ENCODE measurements around the gene FLT3.
"Not testable (repeated sequence)": the region's sequence is repeated elsewhere in the genome, so short reads cannot be mapped to it uniquely, and the experiment has no call there.

Gene FLT3

GRCh38 chr13:28044608-28045007 is 55.8 kb downstream of the FLT3 start:
- DNase-seq (ENCODE audit: low read depth): no peak

DNA sequence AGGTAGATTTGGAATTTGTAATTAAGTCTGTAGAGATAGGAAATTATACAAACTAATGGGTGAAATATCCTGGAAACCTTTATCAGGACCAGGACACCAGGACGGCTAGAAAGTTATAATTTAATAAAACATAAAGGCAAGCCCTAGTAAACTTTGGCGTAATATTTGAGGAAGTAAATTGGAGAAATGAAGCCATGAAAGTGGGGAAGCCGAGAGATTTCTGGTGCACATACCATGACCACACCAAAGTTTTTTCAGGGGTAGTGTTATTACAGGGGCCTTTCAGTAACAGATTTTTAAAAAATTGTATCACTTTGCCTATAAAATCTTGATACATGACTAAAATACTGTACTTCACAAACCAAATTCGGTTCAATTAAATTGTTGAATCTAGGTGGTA is 57.2 kb downstream of the FLT3 start:
- DNase-seq (ENCODE audit: low read depth): no peak

DNA sequence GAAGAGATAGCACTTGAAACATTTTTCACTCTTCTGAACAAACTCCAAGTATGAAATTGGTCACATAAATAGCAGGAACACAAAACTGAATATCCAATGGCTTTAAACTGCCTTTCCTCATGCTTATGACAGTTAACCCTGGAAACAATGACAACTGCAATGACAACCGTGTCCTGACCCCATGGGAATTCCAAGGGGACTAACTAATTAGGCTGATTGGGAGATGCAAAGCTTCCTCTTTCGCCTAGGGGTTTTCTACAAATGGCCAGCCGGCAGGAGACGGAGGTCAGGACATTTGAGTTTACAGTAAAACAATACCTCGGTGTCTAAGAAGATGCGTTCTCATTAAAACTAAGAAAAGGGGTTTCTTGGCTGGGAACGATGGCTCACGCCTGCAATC is 58.9 kb downstream of the FLT3 start:
- DNase-seq (ENCODE audit: low read depth): no peak

DNA sequence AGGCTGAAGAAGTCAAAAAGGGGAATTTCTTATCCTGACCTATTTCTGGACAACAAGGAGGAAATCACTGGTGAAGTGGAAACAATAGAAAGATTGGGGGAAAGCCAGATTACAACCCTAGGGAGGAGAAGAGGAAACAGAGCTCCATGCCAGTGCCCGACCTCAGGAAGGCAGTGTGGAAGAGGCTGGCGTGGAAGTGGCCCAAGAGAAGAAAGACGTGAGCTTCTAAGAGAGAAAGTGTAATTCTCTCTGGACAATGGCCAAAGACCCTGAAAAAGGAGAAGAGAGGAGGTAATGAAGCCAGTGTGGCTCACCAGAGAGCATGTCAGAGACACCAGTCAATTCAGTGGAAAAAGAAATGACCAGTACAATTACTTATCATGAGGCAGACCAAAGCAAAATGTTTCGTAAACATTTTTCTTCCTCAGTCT is 59.3 kb downstream of the FLT3 start:
- no peak for DNase-seq (ENCODE audit: low read depth)

DNA sequence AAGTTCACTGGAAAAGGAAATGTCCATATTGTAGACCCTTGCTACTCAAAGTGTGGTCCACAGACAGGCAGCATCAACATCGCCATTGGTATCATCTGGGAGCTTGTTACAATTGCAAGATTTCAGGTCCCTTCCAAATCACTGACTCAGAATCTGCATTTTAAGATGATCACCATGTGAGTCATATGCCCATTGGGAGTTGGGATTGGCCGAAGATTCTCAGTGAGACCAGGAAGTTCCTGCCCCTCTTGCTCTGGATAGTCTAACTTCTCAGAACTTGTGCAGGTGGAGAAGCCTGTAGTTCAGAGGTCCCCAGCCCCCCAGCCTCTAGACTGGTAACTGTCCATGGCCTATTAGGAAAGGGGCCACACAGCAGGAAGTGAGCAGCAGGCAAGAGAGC is 63.0 kb downstream of the FLT3 start:
- DNase-seq (ENCODE audit: low read depth): no peak

GRCh38 chr13:28035146-28035782 is 65.1 kb downstream of the FLT3 start:
- DNase-seq (ENCODE audit: low read depth): no peak

GRCh38 chr13:28033894-28034655 is 66.3 kb downstream of the FLT3 start:
- DNase-seq (ENCODE audit: low read depth): no peak

- not testable (repeated sequence) for DNase-seq (ENCODE audit: low read depth)
Measured at GRCh38 chr13:28032438-28032837, 67.9 kb downstream of the FLT3 start.

- no peak for DNase-seq (ENCODE audit: low read depth)
Measured at GRCh38 chr13:28031896-28032288, 68.5 kb downstream of the FLT3 start.

DNA sequence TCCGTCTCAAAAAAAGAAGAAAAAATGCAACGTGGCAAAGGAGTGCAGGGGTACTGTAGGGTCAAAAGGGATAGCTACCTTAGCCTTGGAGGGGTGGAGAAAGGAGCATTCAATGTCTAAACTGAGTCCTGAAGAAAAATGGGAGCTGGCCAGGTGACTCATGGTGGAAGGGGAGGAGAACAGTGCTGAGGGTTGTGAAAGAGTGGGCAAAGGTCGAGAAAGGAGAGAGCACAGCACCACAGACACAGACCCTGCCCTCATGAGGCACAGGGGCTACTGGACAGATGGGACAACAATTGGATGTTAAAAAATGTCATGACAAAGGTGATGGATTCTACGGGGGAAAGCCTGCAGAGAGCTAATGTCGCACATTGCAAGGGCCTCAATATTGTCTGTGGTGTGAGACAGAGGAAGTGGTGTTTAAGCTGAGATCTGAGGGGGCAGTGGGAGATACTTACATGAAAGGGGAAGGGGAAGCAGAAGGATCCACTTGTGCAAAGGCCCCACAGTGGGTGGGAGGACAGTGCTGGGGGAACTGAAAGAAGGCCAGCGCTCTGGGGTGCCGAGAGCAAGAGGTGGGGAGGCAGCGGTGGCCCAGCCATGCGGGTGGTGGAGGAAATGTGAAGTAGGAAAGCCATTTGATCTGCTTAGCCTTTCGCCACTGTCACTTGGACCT is 69.0 kb downstream of the FLT3 start:
- DNase-seq (ENCODE audit: low read depth): no peak

- no peak for DNase-seq (ENCODE audit: low read depth)
Measured at GRCh38 chr13:28027607-28028364, 72.6 kb downstream of the FLT3 start.

- DNase-seq (ENCODE audit: low read depth): no peak
Measured at GRCh38 chr13:28027071-28027470, 73.3 kb downstream of the FLT3 start.

DNA sequence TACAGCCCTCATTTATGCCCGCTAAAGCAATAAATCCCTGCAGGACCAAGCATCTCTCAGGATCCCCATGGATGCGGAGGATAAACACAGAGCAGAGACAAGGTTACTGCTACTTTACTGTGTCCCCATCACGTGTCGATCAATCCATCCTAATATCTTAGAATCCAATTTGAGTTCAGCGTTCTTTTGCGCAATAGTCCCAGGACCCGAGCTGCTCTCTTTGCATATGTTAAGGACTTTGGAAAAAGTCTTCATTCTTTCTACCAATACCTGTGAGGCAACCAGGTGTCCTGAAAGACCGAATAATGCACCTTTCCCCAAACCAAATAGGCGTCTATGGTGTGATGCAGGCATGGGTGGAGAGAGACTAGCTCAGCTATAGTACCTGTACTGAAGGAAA is 73.9 kb downstream of the FLT3 start:
- DNase-seq (ENCODE audit: low read depth): no peak

GRCh38 chr13:28022848-28023518 is 77.4 kb downstream of the FLT3 start:
- no peak for DNase-seq (ENCODE audit: low read depth)

GRCh38 chr13:28014301-28014700 is 86.1 kb downstream of the FLT3 start:
- no peak for DNase-seq (ENCODE audit: low read depth)

DNA sequence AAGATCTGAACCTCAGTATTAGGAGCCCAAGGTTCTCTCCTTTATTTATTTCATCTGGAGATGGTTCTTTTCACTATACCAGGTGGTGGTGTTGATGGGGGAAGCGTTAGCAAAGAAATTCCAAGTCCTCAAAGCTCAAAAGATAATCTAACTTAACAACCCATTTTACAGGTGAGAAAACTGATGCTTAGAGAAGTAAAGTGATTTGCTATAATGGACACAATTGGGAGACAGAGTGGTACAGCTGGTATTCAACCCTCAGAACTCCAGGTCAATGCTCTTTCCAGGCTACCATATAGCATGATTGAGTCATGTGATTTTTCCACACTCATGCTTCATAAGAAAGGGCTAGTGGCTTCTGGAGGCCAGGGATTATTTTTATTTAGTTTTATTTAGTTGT is 86.9 kb downstream of the FLT3 start:
- DNase-seq (ENCODE audit: low read depth): no peak

- DNase-seq (ENCODE audit: low read depth): no peak
Measured at GRCh38 chr13:28012896-28013295, 87.5 kb downstream of the FLT3 start.

DNA sequence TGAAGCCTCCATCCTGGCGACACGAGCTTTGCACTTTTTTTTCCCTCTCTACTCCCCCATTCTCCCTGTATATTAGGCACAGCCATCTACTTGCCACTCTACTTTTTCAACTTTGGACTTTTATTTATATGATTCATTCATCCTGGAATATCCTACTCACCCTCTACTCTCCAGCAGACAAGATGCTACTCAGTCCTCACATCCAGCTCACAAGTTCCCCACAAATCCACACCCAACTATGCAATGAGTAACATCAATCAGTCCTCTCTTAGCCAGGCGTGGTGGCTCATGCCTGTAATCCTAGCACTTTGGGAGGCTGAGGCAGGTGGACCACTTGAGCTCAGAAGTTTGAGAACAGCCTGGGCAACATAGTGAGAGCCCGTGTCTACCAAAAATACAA is 88.0 kb downstream of the FLT3 start:
- no peak for DNase-seq (ENCODE audit: low read depth)

- no peak for DNase-seq (ENCODE audit: low read depth)
Measured at GRCh38 chr13:28010046-28010445, 90.3 kb downstream of the FLT3 start.

DNA sequence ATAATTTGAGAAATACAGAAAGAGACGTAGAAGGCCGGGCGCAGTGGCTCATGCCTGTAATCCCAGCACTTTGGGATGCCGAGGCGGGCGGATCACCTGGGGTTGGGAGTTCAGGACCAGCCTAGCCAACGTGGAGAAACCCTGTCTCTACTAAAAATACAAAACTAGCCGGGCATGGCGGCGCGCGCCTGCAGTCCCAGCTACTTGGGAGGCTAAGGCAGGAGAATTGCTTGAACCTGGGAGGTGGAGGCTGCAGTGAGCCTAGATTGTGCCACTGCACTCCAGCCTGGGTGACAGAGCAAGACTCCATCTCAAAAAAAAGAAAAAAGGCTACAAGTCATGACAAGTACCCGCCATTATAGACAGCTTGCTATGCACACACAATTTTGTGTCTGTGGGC is 95.4 kb downstream of the FLT3 start:
- DNase-seq (ENCODE audit: low read depth): not testable (repeated sequence)

GRCh38 chr13:28002886-28003698 is 97.3 kb downstream of the FLT3 start:
- DNase-seq (ENCODE audit: low read depth): no peak

Data from activated T-helper 9 cell treated with anti-CD3 and anti-CD28 coated beads, Interleukin-2, amount 50 U/mL, for 16 hours (primary cell).